T-helper 1 cell treated with Interleukin-12 subunit alpha and Interleukin-12 subunit beta and Interleukin-4 antibody, amounts not matched to agents 30 ng/mL and 1 ng/mL, for 36 hours (primary cell): Measurements from ENCODE around the gene KRT34. TPM values are rescaled to one million over a fixed set of nuclear protein-coding genes. Genes with fewer than 3 reads are reported as not detected.
"Not testable (repeated sequence)": the region's sequence is repeated elsewhere in the genome, so short reads cannot be mapped to it uniquely, and the experiment has no call there.

Experiments used
- intact Hi-C: fragments of 100-400 bp; cut with micrococcal nuclease; formaldehyde crosslinking; loops from one replicate; pipeline ENCODE4 v1.15.1; 2024
- total RNA-seq: library from RNA; stranded (reverse); gene quantifications from 2 replicates; pipeline ENCODE4 v1.2.3, GENCODE V29; 2022

KRT34 gene
- total RNA-seq: not detected in 2 replicates

DNA sequence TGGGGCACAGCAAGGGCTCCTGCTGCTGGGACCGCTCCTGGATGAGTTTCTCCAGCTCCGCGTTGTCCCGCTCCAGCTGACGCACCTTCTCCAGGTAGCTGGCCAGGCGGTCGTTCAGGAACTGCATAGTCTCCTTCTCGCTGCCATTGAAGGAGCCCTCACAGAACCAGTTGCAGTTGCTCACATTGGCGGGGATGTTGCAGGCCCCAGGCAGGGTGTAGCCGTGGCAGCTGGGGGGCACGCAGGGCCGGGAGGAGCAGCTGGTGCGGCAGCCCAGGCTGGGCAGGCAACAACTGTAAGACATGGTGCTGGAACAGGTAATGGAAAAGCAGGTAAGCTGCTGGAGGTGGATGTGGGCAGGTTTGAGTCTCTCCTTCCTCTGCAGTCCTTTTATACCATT is at the start of gene KRT34:
KRT34 (minus strand) TSS at position 364 of the 400 bp plus-strand sequence; CDS start at position 304, 60 bp downstream.
- intact Hi-C loops: not testable (repeated sequence)

DNA sequence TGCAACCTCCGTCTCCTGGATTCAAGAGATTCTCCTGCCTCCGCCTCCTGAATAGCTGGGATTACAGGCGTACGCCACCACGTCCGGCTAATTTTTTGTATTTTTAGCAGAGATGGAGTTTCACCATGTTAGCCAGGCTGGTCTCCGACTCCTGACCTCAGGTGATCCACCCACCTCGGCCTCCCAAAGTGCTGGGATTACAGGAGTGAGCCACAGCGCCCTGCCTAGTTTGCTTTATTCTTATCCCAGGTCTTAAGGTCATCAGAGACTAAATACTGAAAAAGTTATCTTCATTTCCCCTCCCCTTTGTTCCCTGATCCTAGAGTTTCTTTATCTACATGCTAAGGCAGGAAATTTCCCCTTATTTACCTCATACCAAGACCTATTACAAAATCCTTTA is 48.3 kb upstream of the KRT34 start:
- intact Hi-C loops: not testable (repeated sequence)

DNA sequence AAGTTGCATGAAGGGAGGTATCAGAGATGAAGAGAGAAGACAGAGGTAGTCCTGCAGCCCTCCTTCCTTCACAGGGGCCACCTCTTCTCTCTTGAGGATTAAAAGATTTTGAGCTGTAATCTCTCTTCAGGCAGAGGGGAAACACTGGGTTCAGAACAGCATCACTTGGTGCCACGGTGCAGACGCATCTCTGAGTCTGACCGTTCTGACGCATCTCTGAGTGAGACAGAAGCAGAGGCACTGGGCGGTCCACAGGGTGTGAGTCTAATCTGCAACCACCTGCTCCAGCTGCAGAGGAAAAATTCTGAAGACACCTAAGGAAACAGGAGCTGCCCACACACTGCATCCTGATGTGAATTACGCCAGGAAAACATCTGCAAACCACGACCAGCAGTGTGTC is 47.6 kb upstream of the KRT34 start:
- intact Hi-C loops: no loop called here

DNA sequence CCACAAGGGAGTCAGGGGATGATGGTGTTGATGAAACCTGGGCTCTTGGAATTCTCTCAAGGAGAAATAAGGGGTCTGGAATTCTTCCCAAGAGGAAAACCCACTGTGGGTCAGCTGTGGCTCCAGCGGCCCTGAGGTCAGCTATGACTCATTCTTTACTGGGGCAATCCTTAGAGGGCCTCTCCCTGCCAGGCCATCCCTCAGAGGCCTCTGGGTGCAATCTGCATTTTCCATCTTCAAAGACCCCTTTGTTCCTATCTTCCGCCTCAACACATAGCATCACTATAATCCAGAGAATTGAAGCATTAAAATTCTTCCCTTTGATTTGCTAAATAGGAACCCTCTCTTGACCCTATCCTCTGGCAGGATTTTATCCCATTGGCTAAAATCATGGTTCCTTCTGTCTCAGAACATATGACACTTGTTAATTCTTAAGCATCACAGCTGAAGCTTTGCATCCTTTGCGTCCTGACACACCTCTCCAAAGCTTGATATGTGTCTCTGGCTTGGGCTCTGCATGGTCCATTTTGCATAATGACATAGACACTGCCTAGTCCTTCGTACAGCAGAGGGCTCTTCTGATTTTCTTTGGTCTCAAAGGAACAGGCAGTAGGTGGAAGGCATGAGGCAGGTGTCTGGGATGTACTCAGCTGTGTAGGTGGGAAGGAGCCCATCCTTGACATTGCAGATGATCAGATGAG is 46.6 kb upstream of the KRT34 start:
- intact Hi-C loops: no loop called here

DNA sequence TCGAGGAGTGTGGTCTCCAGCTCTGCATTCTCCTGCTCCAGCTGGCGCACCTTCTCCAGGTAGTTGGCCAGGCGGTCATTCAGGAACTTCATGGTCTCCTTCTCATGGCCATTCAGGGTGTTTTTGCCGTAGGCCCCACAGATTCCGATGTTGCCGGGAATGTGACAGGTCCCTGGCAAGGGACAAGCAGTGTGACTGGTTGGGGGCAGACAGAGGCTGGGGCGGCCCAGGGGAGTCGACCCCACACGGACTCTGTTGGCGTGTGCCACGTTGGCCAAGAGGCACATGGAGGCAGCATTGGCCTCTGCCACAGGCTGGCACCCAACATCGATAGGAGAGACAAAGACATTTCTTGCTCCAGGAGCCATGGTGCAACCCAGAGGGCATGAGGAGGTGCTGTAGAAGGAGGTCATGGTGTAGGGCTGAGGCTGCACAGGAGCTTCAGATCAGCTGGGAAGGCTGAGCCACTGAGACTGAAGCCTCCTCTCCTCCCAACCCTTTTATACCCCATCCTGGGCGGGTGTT is 42.1 kb upstream of the KRT34 start, which contains the start of gene KRT37:
KRT37 (minus strand) TSS at position 475 of the 525 bp plus-strand sequence; CDS start at position 413, 62 bp downstream.
- intact Hi-C loops: no loop called here

DNA sequence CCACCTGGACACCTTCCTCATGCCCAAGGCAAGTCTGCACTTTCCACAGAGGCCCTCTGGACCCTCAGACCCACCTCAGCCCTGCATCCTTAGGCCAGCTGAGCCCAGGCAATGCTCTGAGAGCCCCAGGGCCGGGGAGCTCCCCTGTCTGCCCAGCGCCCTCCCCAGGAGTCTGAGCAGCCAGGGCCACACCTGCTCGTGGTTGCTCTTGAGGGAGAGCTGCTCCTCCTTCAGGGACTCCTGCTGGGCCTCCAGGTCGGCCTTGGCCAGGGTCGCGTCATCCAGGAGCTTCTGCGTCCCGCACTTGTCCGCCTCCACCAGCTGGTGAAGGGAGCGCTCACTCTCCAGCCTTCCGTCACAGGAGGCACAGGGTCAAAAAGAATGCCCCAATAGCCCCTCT is 40.5 kb upstream of the KRT34 start:
- intact Hi-C loops: not testable (repeated sequence)

DNA sequence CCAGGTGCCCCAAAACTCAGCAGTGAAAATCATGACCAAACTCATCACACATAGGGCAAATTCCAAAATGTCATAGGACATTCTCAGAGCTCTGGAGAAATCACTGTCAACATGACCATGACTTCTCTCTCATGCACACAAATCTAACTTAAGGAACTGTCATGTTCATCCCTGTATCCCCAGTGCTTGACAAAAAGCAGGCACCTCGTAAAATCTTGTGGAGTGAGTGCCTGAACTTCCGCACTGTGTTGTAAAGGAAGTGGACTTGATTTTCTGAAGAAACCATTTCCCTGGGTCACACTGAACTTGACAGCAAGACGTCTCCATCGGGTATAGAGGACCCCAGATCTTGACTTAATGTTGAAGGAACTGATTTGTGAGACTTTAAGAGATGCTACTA is 39.5 kb upstream of the KRT34 start:
- intact Hi-C loops: no loop called here

DNA sequence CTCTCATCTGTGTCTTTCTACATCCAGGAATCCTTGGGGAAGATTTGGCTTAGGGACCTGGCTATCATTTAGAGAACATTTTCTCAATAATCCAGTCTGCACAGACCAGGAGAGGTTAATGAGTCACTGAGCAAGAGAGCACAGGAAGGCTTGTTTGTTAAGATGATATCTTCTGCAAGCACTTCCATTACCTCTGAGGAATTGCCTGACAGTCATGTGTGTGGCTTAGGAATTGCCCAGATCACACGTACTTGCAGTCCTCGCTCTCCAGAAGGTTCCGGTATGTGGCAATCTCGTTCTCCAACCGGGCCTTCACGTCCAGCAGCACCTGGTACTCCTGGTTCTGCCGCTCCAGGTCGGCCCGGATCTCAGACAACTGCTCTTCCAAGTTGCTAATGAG is 39.0 kb upstream of the KRT34 start:
- intact Hi-C loops: no loop called here

DNA sequence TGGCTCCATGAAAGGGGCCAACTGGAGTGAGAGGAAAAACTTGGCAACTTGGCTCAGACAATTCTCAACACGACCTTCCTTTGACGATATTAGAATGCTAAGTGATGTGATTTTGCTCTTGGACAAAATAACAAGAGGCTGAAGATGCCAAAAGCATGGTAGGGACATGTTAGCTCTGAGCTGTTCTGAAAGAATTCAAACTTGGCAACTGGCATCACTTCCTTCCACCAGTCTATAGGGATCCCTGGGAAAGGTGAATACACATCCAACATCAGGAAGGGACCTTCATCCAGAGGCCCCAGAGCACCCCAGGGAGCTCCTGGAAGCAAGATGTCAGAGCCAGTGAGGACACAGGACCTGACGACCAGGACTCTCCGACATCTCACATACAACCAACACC is 38.0 kb upstream of the KRT34 start:
- intact Hi-C loops: no loop called here

DNA sequence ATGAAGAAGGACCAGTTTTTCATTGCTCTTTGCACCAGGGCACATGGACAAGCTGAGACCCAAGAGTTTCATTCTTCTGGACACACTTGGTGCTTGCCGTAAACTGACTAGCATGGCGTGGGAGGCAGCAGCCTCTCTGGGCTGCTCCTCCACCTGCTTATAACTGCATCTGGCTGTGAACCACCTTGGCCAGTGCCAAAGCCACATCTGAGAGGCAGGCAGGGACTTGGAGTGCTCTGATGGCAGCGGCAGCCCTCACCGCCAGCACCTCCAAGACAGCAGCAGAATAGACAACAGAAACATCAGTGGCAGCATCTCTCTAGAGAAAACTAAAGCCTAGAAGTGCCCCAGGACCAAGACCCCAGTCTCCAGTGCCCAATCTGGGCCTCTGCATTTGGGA is 37.6 kb upstream of the KRT34 start:
- intact Hi-C loops: no loop called here

DNA sequence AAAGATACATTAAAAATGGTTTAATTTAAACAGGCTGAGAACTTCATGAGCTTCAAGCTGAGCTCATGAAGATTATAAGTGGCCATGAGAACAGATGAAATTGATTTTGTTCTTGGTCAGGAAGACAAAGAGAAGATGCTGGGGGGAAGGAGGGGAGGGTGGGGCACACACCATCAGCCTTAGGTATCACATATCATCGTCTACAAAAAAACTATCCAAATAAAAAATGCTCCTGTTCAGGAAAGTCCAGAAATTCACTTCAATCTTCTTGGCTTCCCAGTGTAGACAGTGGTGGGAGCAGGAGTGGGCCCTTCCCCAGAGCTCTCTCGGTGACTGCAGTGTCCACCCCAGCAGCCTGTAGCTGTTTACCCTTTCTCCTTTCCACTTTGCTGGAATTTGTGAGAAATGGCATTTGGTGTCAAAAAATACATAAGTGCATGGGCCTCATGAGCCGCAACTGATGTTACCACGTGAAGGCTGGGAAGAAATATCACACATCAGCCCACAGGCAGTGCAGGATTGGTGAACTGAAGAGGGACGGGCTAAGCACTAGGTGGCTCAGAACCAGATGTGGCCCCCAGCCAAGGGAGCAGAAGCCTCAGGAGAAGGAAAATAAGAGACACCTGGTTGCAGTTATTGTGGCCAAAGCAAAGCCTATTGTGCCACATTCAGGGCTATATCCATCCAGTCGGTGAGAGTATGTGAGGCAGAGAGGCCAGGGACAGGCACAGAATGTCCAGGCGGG is 36.2 kb upstream of the KRT34 start:
- intact Hi-C loops: no loop called here

DNA sequence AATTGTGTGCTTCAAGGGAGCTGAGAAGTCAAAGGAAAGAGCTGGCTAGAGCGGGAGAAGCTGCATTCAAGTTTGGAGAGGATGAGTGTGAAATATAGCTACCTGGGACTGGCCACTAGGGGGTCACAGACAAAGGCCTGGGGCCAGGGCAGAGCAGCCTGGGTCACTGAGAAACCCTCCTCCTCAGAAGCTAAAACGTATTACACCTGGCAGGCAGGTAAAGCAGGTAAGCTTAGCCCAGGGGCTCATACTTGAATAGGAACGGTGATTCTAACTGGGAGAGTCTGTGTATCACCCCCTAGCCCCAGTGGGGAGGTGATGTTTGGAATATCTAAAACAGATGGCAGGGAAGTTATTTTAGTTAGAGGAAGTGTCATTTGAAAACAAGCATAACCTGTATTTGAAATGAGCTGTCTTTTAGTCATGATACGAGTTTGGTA is 35.5 kb upstream of the KRT34 start:
- intact Hi-C loops: loop anchor here (2.0 kb wide), 1 partner anchor 77 kb away; no protein-coding TSS in a partner anchor

DNA sequence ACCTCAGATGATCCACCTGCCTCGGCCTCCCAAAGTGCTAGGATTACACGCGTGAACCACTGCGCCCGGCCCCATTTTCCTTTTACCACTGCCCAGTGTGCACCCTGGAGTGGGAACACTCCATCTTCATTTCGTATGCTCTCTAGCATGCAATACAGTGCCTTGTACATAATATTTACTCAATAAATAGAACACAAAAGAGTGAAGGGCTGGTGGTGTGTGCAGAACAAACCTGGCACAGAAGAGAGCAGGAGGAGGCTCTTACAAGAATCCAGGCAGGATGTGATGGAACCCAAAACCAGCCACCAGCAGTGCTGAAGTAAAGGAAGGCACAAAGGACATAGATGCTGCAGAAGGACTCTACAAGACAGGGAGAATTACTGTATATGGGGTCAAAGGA is 35.0 kb upstream of the KRT34 start:
- intact Hi-C loops: loop anchor here (2.0 kb wide), 1 partner anchor 78 kb away; no protein-coding TSS in a partner anchor

DNA sequence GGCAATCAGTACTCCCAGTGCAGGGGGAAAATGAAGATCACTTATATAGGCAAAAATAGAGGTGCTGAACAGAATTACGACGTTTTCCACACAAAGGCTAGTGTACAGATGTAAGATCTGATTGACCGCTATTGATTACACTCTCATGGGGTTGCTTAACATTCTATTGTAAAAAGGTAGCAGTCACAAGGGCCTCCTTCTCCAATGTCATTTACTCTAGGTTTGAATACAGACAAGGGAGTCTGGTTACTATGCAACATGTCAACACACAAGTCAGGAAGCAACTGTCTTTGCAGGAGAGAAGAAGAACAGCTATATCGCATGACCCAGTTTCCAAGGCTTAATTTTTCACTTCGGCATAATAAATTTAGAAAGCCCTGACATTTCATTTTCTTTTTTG is 34.4 kb upstream of the KRT34 start:
- intact Hi-C loops: loop anchor here (2.0 kb wide), 1 partner anchor 78 kb away; no protein-coding TSS in a partner anchor

DNA sequence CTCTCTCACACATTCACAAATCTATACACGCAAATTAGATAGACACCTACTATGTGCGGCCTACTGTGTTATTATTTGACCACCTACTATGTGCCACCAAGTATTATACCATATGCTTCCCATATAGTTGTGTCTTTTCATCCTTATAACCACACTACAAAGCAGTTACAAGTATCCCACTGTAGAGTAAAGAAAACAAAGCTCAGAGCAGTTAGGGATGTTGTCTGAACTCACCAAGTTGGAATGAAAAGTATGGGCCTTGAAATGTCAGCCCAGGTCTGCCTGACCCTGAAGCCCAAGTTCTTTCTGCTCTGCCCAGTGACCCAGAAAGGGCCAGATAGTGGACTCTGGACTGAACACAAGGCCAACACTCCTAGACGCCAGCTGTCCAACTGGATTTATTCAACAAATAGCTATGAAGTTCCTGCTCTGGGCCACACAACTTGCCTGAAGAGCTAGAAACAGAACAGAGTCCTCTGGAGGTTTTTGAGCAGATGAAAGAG is 33.8 kb upstream of the KRT34 start:
- intact Hi-C loops: loop anchor here (2.0 kb wide), 1 partner anchor 79 kb away; no protein-coding TSS in a partner anchor

DNA sequence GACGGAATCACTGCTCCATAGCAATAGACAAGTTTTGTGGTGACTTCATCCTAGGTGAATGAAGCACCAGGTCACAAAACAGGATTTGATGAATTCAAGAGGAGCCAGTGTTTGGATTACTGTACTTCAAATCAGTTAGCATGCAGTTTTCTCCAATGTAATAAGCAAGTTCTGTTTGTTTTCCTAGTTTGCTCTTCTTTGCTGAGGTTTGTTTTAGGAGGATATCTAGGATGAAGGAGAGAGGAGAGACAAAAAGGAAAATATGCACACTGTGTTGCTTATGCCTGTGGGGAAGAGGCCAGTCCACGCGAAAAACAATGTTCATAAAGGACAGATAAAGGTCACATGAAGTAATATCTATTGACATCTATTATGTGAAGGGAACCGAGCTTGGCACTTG is 33.3 kb upstream of the KRT34 start:
- intact Hi-C loops: no loop called here

DNA sequence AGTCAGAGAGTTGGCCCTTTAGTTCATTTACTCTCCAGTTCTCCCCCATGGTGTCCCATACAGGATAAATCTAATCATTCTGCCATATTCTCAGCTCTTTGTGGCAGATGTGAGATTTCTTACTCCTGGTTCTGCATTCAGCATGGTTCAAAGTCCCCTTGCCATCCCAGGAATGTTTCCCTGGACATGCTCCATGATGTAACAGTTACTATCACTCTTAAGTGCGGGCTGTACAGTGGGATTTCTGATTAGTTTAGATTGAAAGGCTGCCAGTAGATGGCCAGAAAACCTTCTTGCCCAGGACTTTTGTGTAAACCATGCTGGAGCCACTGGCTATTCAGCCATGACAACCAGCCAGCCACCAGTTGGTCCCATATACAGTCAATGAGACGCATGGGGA is 31.9 kb upstream of the KRT34 start:
- intact Hi-C loops: no loop called here

DNA sequence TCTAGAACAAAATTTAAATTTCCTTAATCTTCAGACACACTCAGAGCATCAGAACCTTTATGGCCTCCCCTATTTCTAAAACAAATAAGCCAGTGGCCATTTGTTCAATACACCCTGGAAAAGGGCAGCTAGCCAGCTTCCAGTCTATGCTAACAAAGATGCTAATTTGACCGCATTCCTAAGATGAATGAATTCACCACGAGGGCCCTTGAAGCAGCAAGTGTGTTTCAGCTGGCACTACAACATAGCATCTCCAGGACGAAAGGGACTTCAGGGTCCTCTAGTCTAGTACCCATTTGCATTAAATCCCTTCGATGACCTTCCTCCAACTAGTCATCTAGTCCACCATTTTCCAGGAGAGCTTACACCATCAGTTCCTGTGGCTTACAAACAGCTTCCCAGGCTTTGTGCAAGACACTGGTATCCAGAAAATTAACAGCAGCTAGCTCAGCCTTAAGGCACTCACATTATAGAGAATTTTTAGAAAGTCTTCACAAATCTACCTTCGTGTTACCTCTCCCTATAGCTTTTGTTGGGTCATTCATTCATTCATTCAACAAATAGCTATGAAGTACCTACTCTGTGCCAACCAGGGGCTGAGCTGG is 31.3 kb upstream of the KRT34 start:
- intact Hi-C loops: no loop called here

DNA sequence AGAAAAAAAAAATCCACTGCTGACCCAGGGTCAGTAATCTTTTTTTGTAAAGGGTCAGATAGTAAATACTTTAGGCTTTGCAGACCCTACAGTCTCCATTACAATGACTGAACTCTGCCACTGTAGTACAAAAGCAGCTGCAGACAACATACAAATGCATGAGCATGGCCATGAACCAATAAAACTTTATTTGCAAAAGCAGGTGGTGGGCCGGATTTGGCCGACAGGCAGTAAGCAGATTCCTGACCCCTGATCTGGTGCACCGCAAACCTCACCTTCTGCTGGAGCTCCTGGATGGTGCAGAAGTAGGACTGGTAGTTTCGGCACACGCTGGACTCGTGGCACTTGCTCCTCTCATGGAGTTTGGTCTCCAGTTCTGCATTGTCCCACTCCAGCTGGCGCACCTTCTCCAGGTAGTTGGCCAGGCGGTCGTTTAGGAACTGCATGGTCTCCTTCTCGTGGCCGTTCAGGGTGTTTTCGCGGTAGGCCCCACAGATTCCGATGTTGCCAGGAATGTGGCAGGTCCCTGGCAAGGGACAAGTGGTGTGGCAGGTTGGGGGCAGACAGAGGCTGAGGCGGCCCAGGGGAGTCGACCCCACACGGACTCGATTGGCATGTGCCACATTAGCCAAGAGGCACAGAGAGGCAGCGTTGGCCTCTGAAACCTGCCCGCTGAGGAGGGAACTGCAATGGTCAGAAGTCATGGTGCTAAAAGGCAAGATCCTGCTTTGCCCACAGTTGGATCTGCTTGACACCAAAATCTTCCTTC is 29.1 kb upstream of the KRT34 start:
- intact Hi-C loops: no loop called here

DNA sequence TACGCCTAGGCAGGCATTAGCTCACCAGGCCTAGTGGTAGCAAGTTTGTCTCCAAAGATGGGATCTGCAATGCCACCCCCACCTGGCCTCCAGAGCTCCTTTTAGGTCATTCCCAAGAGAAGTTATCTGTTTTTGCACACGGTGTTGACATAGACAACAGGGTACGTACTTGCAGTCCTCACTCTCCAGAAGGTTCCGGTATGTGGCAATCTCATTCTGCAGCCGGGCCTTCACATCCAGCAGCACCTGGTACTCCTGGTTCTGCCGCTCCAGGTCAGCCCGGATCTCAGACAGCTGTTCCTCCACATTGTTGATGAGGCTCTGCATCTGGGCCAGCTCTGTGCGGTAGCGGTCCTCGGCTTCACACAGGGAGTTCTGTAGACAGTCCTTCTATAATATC is 25.1 kb upstream of the KRT34 start:
- intact Hi-C loops: no loop called here

DNA sequence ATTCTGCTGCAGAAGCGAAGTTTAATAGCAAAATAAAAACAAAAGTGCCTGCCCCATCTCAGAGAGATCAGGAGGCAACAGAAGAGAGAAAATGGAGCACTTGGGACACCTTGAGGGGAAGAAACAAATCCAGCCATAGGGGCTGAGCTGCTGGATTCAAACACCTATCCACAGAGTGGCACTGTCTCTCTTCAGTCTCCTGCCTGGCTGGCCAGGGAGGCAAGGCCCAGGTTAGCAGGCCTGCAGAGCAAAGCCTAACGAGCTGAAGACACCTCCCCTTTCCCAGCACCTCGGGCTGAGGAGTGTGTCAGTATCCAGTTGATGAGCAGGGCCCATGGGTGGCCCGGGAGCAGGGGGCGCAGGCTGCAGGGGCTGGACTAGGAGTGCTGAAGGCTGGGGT is 24.1 kb upstream of the KRT34 start:
- intact Hi-C loops: no loop called here
